NCI-H1436 treated with DMSO at 0.1 percent for 48 hours (cell line): ENCODE data around the gene AOX1.
"Not testable (repeated sequence)": the region's sequence is repeated elsewhere in the genome, so short reads cannot be mapped to it uniquely, and the experiment has no call there.

Source experiments
- DNase-seq: peaks from one replicate; lab custom pipeline; 2025; lab: John Stamatoyannopoulos, UW

Gene AOX1

GRCh38 chr2:200668478-200668877 is 82.7 kb downstream of the AOX1 start:
- DNase-seq = no peak

- DNase-seq = no peak
Observed at GRCh38 chr2:200669308-200669707, 83.5 kb downstream of the AOX1 start.

GRCh38 chr2:200670313-200670712 is 84.5 kb downstream of the AOX1 start:
- no peak for DNase-seq

- DNase-seq = no peak
Observed at GRCh38 chr2:200670751-200671150, 84.9 kb downstream of the AOX1 start.

GRCh38 chr2:200673191-200673590 is 87.4 kb downstream of the AOX1 start:
- no peak for DNase-seq

- DNase-seq = no peak
Observed at GRCh38 chr2:200674837-200675236, 89.0 kb downstream of the AOX1 start.

GRCh38 chr2:200677171-200677570 is 91.4 kb downstream of the AOX1 start:
- no peak for DNase-seq

GRCh38 chr2:200677721-200678532 is 92.1 kb downstream of the AOX1 start:
- no peak for DNase-seq

GRCh38 chr2:200679127-200679526 is 93.3 kb downstream of the AOX1 start:
- DNase-seq = no peak

GRCh38 chr2:200679535-200679934 is 93.7 kb downstream of the AOX1 start:
- no peak for DNase-seq

- DNase-seq = no peak
Observed at GRCh38 chr2:200681697-200682096, 95.9 kb downstream of the AOX1 start.

- DNase-seq = not testable (repeated sequence)
Observed at GRCh38 chr2:200682407-200682806, 96.6 kb downstream of the AOX1 start.

- no peak for DNase-seq
Observed at GRCh38 chr2:200687922-200688920, 102.4 kb downstream of the AOX1 start.

- no peak for DNase-seq
Observed at GRCh38 chr2:200689115-200689514, 103.3 kb downstream of the AOX1 start.

- DNase-seq = no peak
Observed at GRCh38 chr2:200693836-200694470, 108.1 kb downstream of the AOX1 start.

GRCh38 chr2:200695191-200695590 is 109.4 kb downstream of the AOX1 start:
- DNase-seq = no peak

- no peak for DNase-seq
Observed at GRCh38 chr2:200695601-200696000, 109.8 kb downstream of the AOX1 start.

- no peak for DNase-seq
Observed at GRCh38 chr2:200698217-200698616, 112.4 kb downstream of the AOX1 start.

- DNase-seq = no peak
Observed at GRCh38 chr2:200699310-200699709, 113.5 kb downstream of the AOX1 start.

GRCh38 chr2:200700856-200701255 is 115.0 kb downstream of the AOX1 start:
- DNase-seq = no peak

- DNase-seq = no peak
Observed at GRCh38 chr2:200702044-200702443, 116.2 kb downstream of the AOX1 start.

- no peak for DNase-seq
Observed at GRCh38 chr2:200702646-200703118, 116.9 kb downstream of the AOX1 start.
